Esophagus muscularis mucosa (tissue), 4 donors: ENCODE results near the gene EVI5L.

Experiments
- EP300 ChIP-seq: sonication (generic); formaldehyde crosslinking; IDR thresholded peaks from one replicate; pipeline ENCODE4 v1.6.1; 2017; ENCODE audit warnings: antibody characterized with exemption
- POLR2AphosphoS5 ChIP-seq, 2 donors: sonication (generic); formaldehyde crosslinking; IDR thresholded peaks; one replicate each; pipeline ENCODE4 v1.6.1; 2017; ENCODE audit warnings: antibody characterized with exemption in 2 of 2
- TF ChIP-seq, protein P1 (sequence below), 3 experiments: fragments of 200-600 bp in 2 of 3; fragments of 450-650 bp in 1 of 3; sonication (generic) in 2 of 3; IDR thresholded peaks; one replicate each; pipeline ENCODE4 v1.5.1; 2017 to 2019; ENCODE audit warnings: antibody characterized with exemption in 3 of 3, mild to moderate bottlenecking in 2 of 3, moderate library complexity in 1 of 3

DNA sequence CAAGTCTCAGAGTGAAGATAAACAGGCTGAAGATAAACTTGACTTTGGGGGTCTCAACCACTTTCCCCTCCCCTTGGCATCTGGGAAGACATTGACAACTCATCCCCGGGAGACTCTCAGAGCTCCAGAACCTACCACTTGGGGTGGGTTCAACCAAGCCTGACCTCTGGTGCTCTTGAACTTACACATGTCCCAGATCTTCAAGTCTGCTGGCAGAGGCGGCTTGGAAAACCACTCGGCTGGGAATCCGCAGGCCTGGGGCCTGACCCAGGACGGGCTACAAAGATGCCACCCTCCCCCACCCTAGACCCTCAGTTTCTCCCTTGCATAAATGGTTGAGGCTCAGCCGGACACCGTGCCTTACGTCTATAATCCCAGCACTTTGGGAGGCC, 58.8 kb downstream of the EVI5L start:
- no peak for TF ChIP-seq POLR2AphosphoS5 (IDR thresholded peaks at IDR 0.05)
- TF ChIP-seq, protein P1, sequence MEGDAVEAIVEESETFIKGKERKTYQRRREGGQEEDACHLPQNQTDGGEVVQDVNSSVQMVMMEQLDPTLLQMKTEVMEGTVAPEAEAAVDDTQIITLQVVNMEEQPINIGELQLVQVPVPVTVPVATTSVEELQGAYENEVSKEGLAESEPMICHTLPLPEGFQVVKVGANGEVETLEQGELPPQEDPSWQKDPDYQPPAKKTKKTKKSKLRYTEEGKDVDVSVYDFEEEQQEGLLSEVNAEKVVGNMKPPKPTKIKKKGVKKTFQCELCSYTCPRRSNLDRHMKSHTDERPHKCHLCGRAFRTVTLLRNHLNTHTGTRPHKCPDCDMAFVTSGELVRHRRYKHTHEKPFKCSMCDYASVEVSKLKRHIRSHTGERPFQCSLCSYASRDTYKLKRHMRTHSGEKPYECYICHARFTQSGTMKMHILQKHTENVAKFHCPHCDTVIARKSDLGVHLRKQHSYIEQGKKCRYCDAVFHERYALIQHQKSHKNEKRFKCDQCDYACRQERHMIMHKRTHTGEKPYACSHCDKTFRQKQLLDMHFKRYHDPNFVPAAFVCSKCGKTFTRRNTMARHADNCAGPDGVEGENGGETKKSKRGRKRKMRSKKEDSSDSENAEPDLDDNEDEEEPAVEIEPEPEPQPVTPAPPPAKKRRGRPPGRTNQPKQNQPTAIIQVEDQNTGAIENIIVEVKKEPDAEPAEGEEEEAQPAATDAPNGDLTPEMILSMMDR (IDR thresholded peaks at IDR 0.05) = no peak
- TF ChIP-seq EP300 = no peak
